Vagina (tissue), 2 donors: Measurements from ENCODE around the gene PRR11.
"Not testable (repeated sequence)": the region's sequence is repeated elsewhere in the genome, so short reads cannot be mapped to it uniquely, and the experiment has no call there.

ENCODE experiments used
- POLR2A ChIP-seq, 2 donors: fragments of 450-650 bp; IDR thresholded peaks; one replicate each; pipeline ENCODE4 v1.6.1; 2017; ENCODE audit warnings: antibody characterized with exemption in 2 of 2, mild to moderate bottlenecking in 2 of 2, moderate library complexity in 2 of 2
- TF ChIP-seq, protein P1 (sequence below), 3 experiments: fragments of 450-650 bp in 2 of 3; fragments of 200-600 bp in 1 of 3; sonication (generic) in 1 of 3; IDR thresholded peaks; one replicate each; pipeline ENCODE4 v1.5.1; 2017 to 2019; ENCODE audit warnings: antibody characterized with exemption in 3 of 3, mild to moderate bottlenecking in 2 of 3, moderate library complexity in 2 of 3

DNA sequence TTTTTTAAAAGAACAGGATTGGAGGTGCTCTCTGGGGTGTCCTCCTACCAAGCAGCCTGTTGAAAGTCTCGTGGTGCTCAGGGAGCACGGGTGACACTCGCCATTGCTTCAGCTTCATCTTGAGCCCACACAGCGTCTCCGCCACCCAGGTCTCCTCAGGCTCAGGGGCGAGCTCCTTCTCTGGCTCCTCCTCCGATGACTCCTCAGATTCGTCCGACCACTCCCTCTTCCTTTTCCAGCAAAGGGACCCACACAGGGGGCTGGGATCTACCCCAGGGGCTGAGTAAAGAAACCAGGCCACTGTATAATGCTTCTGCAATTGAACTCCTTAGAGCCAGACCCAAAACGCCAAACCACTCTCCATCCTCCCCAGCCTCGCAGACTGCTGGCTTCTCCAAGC, 24.1 kb downstream of the PRR11 start:
- TF ChIP-seq, protein P1, sequence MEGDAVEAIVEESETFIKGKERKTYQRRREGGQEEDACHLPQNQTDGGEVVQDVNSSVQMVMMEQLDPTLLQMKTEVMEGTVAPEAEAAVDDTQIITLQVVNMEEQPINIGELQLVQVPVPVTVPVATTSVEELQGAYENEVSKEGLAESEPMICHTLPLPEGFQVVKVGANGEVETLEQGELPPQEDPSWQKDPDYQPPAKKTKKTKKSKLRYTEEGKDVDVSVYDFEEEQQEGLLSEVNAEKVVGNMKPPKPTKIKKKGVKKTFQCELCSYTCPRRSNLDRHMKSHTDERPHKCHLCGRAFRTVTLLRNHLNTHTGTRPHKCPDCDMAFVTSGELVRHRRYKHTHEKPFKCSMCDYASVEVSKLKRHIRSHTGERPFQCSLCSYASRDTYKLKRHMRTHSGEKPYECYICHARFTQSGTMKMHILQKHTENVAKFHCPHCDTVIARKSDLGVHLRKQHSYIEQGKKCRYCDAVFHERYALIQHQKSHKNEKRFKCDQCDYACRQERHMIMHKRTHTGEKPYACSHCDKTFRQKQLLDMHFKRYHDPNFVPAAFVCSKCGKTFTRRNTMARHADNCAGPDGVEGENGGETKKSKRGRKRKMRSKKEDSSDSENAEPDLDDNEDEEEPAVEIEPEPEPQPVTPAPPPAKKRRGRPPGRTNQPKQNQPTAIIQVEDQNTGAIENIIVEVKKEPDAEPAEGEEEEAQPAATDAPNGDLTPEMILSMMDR (IDR thresholded peaks at IDR 0.05): not testable (repeated sequence)
- not testable (repeated sequence) for TF ChIP-seq POLR2A (IDR thresholded peaks at IDR 0.05)
